HG02840 (cell line): Measurements from ENCODE around the gene ATP2A3.
"Not testable (repeated sequence)": the region's sequence is repeated elsewhere in the genome, so short reads cannot be mapped to it uniquely, and the experiment has no call there.

Experiments used
- ATAC-seq: cut with Tn5 transposase; IDR thresholded peaks from one replicate; pipeline ENCODE4 v1.9.1; 2021; ENCODE audit warnings: mild to moderate bottlenecking, moderate library complexity, moderate number of reproducible peaks; ENCODE audit not compliant: unreplicated experiment, low FRiP score

The ATP2A3 gene

DNA sequence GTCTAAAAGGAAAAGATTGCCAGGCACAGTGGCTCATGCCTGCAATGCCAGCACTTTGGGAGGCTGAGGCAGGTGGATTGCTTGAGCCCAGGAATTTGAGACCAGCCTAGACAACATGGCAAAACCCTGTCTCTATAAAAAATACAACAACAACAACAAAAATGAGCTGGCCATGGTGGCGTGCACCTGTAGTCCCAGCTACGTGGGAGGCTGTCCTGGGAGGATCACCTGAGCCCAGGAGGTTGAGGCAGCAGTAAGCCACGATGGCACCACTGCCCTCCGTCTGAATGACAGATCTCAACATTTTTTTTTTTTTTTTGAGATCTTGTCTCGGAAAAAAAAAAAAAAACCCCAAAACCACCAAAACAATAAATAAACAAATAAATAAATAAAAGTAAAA, 28.1 kb upstream of the ATP2A3 start:
- no peak for ATAC-seq

DNA sequence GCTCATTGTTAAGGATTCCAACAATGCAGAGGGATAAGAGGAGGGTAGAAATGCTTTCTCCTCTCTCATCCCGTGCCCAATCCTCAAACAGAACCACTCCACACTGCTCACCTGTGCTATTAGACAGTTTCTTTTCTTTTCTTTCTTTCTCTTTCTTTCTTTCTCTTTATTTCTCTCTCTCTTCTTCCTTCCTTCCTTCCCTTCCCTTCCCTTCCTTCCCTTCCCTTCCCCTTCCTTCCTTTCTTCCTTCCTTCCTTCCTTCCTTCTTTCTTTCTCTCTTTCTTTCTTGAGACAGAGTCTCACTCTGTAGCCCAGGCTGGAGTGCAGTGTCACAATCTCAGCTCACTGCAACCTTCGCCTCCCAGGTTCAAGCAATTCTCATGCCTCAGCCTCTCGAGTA, 27.5 kb upstream of the ATP2A3 start:
- ATAC-seq = not testable (repeated sequence)

DNA sequence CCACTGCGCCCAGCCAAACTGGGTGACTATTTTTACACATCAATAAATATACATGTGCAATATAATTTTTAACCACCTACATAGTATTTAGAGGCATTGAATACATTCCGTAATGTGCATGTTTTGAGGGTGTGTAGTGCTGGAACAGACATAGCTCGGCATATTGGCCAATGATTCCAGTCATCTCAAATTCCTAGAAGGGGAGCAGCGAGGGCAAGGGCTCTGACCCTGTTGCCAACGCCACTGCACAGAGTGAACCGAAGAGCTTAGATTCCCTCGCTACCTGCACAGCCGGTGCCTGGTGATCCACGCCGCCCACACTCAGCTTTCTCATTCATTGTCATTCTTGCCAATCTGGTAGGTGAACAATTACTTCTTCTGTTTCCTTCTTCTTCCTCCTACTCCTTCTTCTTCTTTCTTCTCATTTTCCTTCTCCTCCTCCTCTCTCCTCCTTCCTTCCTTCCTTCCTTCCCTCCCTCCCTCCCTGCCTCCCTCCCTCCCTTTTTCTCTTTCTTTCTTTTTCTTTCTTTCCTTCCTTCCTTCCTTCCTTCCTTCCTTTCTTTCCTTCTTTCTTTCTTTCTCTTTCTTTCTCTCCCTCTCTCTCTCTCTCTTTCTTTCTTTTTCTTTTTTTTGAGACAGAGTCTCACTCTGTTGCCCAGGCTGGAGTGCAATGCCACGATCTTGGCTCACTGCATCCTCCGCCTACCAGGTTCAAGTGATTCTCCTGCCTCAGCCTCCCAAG, 26.3 kb upstream of the ATP2A3 start:
- no peak for ATAC-seq

DNA sequence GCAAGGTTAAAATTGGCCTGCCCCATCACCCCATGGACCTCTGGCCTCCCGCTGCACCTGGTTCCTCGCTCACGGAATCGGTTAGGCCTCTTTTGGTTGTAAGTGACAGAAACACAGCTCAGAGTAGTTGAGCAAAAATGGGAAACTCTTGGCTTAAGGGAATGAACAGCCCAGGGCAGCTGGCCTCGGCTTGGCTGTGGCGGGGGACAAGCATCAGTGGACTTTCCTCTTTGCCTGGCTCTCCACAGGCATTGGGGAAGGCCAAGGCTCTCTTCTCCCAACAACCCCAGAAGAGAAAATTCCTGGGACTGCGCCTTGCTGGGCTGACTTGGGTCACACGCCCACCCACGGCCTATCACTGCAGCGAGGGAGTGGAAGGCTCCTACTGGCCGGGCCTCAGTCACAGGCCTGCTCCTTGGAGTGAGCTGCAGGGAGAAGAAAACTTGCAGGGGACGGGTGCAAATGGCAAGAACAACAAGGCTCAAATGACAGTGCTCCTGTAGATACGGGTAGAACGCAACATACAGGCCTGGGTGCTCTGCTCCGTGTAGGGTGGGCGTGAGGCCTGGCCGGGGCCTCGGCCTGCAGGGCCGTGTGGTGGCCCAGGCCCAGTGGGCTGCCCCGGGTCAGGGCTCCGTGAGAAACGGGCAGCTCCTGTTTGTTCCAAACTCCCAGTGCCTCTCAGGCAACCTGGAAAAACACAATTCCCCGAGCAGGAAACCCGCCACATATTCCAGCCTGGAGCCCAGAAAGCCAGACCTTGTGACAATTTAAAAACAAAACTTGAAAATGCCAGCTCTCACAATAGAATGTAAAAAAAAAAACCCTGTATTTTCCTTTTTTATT, 25.0 kb upstream of the ATP2A3 start:
- no peak for ATAC-seq

DNA sequence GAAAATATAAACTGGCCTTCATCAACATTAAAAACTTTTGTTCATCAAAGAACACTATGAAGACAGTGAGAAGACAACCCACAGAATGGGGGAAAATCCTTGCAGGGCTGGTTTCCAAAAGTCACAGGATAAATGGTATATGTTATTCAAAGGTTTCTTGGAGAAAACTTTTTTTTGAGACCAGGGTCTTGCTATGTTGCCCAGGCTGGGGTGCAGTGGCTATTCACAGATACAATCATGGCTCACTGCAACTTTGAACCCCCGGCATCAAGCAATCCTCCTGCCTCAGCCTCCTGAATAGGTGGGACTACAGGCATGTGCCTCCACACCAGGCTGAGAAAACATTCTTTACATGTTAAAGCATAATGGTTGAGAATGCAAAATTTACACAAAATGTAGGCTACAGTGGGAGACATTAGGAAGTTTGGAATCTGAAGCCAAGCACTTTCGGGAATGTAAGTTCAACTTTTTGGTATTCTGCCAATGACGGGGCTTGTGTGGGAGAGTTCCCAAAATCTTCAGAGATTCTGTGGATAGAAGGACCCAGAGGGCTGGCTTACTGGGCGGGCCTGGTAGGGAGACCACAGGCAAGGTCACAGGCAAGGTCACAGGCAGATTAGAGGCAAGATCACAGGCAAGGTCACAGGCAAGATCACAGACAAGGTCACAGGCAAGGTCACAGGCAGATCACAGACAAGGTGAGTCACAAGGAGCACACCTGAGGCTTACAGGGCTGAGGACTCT, 24.2 kb upstream of the ATP2A3 start:
- no peak for ATAC-seq

DNA sequence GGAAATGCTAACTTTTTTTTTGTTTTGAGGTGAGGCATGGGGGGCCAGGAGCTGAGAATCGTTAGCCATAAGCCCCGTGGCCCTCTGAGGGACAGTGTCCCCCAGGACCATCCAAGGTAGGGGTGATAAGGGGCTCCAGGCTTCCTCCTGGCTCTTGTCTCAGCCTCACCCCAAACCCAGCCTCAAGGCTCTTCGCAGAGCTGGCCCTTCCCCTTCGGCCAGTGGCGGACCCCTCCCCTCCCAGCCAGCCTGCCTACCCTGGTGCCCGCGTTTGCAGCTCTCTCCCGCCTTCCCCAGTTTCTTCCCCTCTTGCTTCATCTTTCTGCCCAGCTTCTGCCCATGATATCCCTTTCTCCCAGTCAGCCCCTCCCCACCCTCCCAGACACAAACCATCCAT, 22.7 kb upstream of the ATP2A3 start:
- ATAC-seq = no peak

DNA sequence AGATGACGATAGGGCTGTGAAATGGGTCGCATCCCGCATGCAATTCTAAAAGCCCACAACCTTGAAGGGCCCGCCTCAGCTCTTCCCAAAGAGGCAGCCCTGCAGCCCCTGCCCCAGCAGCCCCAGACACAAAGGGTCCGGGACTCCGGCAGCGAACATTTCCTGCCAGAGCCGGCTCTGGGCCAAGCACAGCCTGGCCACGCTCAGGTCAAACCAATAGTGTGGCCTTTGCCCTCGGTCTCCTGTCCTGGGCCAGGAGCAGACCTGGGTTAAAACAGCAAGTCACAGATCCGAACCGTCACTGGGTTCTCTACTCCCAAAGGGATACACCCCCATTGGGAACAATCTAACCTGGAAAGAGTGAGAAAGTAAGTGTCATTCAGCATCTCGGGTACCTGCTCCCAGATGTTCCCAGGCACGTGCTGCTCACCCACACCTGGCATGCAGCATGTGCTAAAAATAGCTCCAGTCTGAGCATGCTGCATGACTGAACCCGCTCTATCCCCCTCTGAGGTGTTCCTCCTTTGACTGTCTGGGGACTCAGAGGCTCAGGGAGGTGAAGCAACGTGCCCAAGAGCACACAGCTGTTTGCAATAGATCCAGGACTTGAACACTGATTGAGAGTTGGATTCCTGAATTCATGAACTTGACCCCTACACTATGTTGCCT, 22.2 kb upstream of the ATP2A3 start:
- ATAC-seq = no peak

DNA sequence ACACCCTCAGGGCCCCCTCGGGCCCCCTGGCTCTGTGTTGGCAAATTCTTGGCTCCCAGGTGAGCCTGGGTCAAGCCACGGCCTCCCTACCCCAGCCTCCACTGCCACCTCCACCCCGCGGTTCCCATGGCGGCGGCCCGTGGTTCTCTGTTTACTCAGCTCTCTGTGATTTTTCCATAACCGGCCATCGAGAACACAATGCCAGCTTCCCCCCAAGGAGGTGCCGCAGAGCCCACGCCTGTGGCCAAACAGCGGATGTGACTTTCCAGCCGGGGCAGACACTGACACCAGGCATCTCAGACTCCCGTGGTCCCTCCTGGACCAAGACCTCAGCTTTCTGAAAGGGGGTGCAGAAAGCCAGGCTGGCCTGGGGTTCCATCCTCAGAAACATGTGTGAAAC, 21.6 kb upstream of the ATP2A3 start:
- no peak for ATAC-seq

DNA sequence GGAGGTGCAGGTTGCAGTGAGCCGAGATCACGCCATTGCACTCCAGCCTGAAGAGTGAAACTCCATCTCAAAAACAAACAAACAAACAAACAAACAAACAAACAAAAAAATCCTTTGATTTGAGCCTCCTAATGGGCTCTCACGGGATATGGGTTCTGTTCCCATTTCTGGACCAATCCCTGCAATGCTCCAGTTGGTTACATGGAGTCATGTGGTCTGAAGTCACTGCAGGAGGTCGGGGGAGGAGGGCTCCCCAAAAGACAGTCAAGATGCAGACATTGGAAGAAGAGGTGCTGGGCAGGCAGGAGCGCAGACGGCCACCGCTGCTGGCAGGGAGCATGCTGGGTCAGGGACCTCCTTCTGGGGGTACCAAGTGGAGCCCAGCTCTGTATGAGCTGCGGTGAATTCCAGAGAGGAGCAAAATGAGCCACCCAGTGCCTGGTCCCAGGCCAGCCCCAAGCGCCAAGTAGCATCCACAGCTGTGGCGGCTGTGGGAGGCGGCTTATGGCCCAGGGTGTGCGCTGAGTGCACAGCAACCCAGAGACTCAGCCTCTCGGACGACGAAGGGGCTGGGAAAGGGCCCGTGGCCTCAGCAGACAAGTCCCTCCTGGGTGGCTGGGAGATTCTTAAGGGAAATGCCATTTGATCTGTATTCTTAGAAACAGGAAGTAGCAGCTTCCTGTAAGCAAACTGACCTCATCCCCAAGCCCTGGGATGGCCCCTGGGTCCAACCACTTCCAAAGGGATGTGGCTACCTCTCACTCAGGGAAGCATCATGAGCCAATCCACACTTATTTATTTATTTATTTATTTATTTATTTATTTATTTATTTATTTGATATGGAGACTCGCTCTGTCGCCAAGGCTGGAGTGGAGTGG, 19.6 kb upstream of the ATP2A3 start:
- ATAC-seq = no peak

DNA sequence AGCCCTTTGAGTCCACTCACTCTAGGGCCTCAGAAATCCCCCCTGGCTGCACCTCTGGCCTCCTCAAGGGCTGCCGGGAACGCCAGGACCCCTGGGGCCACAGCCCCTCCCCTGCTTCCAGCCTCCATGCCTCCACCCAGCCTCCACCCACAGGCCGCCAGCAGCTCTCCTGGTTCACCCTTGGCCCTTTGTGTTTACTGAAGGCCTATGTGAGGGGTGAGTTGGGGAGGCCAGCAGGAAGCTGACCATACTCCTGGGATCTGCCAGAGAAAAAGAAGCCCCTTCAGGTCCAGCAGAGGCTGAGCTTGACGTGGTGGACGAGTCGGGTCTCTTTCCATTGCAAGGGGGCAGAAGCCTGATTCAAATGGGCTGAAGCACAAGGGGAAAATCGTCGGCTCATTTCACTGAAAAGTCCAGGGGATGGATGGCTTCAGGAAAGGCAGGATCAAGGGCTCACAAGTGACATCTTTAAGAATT, 18.3 kb upstream of the ATP2A3 start:
- ATAC-seq = no peak

DNA sequence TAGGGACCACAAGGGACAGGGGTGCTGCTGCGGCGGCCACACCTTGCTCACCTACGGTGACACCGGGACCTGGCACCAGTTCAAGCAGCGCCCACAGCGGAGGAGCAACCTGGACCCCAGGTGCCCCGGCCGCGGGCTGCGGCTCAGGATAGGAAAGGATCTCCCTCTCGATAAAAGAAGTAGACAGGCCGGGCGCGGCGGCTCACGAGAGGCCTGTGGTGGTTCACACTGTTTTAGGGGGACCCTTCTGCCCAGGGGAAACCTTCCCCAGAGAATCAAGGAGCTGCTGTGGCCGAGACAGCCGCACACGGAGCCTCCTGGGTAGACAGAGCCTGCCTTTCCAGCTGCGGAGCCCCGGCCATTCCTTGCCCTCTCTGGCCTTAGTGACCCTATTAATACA, 17.9 kb upstream of the ATP2A3 start:
- no peak for ATAC-seq

DNA sequence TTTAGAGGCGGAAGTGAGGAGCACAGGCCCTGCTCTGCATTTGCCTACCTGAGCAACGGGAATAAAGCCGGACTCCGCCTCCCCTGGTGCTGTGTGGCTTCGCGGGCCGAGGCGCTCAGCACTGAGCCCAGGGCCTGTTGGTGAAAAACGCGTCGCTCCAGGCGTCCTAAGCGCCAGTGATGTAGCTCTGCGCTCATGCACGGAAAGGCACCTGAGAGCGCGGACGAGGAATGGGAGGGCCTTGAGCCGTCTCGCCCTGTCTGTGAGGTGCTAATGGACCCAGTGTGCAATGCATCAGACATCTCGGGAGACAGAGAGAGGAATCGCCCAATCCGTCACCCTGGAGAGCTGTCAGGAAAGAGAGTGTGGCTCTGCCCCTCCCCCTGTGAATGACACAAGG, 17.2 kb upstream of the ATP2A3 start:
- no peak for ATAC-seq

DNA sequence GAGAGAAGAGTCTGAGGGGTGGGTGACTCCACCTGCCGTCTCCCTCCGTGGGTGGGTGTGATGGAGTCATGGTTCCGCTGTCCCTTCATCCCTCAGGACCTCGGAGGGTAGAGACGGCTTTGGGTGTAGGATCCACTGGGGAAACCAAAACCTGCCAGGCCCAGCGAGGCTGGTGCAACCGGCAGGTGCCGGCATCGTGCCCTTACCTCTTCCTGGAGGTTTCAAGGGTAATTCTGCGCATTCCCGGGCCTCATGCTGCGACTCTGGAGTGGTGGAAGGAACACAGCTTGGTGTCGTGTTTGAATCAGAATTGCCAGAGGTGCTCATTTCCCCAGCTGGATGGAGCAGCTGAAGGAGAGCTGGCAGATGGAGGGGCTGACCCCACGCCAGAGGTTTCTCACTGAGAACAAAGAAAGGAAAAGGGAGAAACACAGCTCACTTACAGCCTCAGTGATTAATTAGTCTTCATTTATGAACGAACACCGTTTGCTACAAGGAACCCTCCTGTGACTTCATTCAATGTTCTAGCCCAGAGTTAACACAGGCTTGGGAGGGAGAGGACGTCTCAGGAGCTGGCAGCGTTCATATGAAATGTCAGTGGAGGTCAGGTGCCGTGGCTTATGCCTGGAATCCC, 16.3 kb upstream of the ATP2A3 start:
- ATAC-seq = no peak

DNA sequence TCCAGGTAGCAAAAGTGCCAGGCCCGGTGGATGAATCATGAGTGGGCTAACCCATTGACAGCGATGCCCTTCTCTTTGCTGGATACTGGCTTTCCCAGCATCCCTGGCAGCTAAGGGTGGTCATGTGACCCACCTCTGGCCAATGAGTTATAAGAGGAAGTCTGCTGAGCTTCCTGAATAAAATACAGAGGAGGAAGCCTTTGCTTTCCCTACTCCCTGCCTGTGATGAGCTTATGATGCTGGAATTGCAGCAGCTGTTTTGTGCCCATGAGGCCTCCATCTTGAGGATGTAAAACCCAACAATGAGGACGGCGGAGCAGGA, 15.0 kb upstream of the ATP2A3 start:
- no peak for ATAC-seq

DNA sequence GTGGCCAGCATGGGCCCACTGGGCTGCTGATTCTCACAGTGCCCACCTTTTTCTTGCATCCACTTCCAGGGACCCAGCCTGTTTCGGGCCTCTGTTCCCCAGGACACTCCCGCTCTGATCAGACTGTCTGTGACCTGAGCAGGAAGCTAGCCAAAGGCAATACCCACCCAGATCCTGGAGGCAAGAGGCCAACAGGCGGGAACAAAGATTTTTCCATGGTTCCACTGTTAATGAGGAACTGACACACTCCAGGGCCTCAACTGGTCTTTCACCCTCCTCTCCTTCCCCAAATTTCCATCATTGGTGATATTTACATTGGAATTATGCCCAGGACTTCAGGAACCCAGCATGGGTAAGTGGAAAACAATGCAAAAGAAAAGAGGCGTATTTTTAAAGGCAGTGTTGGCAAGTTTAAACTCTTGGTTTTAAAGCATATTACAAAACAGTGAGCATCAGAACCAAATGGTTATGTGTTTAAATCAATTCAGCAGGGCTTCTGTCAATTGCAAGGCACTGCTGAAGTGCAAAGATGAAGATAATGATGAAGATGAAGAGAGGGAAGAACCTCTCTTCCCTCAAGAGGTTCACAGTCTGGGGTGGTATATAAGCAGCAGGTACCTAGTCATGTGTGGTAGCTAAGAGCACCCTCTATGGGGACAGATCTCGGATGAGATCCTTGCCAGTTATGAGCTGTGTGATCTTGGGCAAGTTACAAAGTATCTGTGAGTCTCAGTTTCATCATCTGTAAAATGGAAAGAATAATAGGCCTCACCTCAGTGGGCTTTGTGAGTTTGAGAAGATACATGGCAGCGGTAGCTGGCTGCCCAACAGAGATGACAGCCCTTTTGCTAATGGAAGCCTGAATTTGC, 14.4 kb upstream of the ATP2A3 start:
- ATAC-seq = no peak

DNA sequence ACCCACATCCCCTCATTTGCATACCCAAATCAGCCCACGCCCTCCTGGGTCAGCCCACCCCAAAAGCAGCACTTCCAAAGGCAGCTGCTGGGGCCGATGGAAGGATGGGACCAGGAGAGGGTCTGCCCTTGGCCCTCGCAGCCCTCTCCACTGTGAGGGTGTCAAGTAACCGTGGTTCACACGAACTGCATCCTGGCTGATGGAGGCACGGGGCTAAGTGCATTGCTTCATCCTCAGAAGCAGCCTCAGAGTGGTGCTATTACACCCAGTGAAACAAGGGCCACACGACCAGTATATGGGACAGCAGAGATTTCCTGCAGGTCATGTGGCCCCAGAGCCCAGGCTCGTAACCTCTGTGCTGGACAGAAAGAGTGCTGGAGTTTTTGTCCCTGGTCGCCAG, 13.2 kb upstream of the ATP2A3 start:
- ATAC-seq = no peak

DNA sequence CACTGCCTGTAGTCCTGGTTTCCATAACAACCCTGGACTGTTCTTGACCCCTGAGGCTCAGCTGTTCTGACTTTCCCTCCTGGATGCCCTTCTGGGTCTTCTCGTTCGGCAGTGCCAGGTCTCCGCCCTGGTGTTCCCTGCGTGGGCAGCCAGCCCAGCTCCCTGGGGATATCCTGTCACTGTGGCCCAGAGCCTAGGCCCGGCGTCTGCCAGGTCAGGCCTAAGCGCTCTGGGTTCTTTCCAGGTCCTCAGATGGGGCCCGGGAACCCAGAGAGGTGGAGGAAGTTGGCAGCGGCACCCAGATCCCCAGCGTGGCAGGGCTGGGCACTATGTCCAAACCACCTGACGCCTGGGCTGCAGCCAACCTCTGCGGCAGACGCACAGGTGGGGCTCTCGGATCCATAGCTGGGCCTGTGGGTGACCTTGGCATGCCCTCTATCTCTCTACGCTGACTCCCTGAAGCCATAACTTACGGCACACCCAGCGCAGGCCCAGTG, 12.5 kb upstream of the ATP2A3 start:
- ATAC-seq = no peak

DNA sequence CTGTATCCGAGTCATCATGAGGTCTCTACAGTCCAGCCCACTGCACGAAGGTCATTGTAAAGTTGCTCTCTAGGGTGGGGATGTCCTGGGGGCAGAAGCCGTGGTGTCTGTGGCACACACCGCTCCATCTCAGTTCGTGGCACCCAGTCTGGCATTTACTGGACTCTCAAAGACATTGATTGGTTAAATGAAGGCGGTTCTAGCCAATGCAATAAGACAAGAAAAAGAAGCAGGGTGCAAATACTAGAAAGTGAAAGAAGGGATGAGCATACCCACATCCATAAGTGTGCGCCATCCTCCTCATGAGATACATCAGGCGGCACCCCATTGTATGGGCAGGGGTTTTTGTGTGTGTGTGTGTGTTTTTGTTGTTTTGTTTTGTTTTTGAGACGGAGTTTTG, 10.7 kb upstream of the ATP2A3 start:
- ATAC-seq = no peak
